ENCODE results near the gene NTN4.
"Not testable (repeated sequence)": the region's sequence is repeated elsewhere in the genome, so short reads cannot be mapped to it uniquely, and the experiment has no call there.

Gene NTN4

DNA sequence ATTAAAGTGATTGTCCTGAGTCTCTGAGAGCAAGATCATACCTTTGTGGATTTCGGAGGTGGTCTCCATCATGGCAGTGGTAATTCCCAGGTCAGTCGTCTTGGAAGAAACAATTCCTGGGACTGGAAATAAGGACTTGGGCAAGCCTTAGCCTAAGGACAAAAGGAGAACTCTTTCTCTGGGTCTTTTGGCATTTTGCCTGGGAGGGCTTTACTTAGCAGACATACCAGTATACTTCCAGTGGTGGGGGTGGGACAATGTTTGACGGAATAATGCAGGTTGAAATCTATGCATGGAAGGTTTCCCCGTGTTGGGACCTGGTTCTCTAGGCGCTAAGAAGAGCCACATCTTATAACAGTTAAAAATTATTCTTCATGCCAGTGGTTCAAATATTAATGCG lies 168.8 kb downstream of the NTN4 start:
- DNase-seq = no peak

DNA sequence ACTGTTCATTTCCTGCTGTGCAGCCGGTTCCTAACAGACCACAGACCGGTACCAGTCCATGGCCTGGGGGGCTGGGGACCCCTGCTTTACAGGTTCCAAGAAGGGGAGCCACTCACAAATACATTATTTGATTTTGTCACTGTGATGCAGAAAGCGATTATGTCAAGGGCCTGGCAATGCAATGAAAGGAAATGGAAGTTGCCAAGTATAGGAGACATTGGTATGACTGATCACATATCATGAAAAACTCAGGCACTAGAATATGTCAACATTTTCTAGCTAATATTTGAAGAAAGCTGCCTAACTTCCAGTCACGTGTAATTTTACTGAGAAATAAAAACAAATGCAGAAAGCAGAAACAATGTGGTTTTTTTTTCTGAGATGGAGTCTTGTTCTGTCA lies 170.4 kb downstream of the NTN4 start:
- no peak for DNase-seq

DNA sequence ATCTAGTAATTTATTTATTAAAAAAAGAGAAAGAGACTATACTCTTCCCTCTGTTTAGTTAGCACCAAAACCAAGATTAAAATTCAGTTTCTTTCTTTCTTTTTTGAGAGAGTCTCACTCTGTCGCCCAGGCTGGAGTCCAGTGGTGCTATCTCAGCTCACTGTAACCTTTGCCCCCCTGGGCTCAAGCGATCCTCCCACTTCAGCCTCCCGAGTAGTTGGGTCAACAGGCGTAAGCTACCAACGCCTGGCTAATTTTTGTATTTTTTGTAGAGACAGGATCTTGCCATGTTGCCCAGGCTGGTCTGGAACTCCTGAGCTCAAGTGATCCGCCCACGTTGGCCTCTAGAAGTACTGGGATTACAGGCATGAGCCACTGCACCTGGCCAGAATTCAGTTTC lies 174.1 kb downstream of the NTN4 start:
- not testable (repeated sequence) for DNase-seq

DNA sequence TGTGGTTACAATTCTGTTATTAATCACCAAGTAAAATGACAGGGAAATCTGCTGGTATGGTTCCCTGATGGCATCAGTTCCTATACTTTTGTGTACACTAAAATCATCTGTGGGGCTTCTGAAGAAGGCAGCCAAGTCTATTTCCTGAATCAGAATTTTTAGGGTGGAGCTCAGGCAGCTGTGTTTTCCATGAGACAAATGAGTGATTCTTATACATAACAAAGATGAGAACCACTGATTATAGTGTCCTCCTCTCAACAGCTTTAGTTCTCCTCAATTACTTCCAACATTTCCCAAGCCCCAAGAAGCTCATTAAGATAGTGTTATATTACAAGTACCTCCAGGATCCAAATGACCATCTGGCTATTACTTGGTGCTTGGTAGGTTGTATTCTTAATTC lies 174.8 kb downstream of the NTN4 start:
- DNase-seq = no peak

DNA sequence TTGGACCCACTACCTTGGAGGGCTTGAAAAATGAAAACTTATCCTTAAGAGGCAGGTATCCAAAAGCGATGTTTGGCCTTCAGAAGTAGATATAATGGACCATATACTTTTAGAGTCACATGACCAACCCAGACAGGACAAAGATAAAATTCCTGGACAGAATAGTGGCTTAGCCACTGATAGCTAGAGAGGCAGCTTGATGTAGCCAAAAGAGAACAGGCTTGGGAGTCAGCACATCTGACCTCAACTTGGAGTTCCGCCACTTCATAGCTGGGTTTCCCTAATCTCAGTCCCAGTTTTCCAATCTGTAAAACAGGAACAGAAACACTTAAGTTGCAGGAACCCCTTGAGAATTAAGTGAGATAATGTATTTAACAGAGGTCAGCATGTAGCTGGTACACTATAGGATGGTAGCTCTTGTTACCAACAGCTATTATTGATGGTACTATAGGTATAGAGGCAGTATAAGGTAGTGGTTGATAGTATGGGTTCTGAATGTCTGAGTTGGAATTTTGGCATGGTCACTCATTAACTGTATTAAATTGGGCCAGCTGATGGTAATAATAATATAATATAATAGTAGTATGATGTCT lies 176.1 kb downstream of the NTN4 start:
- no peak for DNase-seq

DNA sequence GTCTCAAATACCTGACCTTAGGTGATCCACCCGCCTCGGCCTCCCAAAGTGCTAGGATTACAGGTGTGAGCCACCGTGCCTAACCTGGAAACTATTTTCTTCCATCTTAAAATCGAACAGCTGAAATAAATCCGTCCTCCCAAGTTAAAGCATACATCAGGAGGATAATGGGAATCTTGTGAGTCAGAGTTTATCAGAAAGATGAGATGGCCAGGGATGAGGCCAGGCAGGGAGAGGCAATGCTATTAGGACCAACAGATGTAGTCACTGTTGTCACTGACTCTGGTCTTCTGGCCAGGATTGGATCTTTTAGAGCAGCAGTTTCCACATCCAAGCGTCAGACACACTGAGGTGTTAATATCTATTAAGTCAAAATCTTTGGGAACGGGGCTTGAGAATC lies 177.5 kb downstream of the NTN4 start:
- no peak for DNase-seq

DNA sequence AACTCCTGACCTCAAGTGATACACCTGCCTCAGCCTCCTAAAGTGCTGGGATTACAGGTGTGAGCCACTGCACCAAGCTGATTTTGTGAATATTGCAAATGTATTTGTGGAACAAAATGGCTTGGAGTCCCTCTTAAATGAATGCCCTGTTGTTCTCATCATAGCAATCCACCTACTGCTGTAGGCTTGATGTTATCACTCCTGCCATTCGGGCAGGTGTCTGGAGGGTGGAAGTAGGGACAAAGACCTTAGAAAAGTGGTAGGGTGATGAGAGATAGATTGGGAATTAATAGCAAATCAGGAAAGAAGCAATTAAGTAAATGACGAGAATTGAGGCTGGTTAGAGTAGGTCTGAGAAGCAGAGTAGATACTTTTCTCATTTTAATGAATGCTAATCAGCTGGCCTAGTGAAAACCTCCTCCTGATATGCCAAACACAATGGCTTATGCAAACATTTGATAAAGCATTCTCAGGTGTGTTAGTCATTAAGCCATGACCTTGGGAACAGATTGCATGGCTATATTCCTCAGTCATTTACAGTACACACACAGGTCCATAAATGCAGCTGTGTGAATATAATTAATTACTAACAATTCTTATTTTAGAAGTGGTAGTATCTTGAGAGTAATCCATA lies 178.8 kb downstream of the NTN4 start:
- DNase-seq = no peak

DNA sequence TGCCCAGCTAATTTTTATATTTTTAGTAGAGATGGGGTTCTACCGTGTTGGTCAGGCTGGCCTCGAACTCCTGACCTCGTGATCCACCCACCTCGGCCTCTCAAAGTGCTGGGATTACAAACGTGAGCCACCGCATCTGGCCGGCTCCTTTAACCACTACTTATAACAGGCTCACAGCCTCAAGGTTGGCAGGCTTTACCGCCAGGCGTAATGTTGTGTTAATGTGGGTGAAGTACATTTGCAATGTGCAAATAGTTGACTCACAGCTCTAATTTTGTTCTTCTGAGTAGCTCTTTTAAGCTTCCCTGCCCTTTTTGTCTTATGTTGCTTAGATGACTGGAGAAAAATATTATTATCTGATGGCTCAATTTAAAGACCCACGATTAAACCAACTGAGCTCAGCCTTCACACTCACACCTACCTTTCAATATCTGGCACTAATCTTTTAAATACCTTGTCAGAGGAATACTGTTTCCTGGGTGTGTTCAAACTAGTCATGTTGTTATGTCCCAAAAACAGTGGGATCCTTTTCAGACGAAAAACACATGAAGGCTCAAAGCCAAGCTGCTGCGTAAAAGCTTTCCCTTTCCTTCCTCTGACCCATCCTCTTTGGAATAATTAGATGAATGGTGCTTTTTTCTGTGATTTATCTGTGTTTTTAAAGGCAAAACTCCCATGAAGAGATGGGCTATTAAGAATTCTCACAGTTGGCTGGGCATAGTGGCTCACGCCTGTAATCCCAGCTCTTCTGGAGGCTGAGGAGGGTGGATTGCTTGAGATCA lies 182.1 kb downstream of the NTN4 start:
- DNase-seq = no peak
